Liver (tissue), 3 donors: ENCODE measurements around the gene CCIN.

Experiments used
- ATF3 ChIP-seq: IDR thresholded peaks from 2 replicates; pipeline ENCODE4 v1.6.1; 2016; ENCODE audit warnings: antibody characterized with exemption
- CTCF ChIP-seq: fragments of 150-350 bp; IDR thresholded peaks from 2 replicates; pipeline ENCODE4 v1.5.1; 2017; ENCODE audit warnings: improper control_type of control experiment, low read depth, low read length; ENCODE audit not compliant: missing input control
- EGR1 ChIP-seq, 2 donors: IDR thresholded peaks; 2 replicates each; pipeline ENCODE4 v1.6.1; 2016 to 2018; ENCODE audit warnings: antibody characterized with exemption in 2 of 2, low read depth in 2 of 2
- MAX ChIP-seq: IDR thresholded peaks from 2 replicates; pipeline ENCODE4 v1.6.1; 2016; ENCODE audit warnings: antibody characterized with exemption
- NR2F2 ChIP-seq: IDR thresholded peaks from 2 replicates; pipeline ENCODE4 v1.6.1; 2016; ENCODE audit warnings: antibody characterized with exemption
- RAD21 ChIP-seq, 2 donors: IDR thresholded peaks; 2 replicates each; pipeline ENCODE4 v1.6.1; 2016; ENCODE audit warnings: antibody characterized with exemption in 2 of 2, mild to moderate bottlenecking in 2 of 2
- REST ChIP-seq: IDR thresholded peaks from 2 replicates; pipeline ENCODE4 v1.6.1; 2016; ENCODE audit warnings: antibody characterized with exemption, mild to moderate bottlenecking
- donor health status: healthy.
- donor health status: healthy.

- TF ChIP-seq REST (no peak), CTCF (no peak), MAX (no peak), NR2F2 (no peak), ATF3 (no peak), RAD21 (IDR thresholded peaks at IDR 0.05) (no peak), EGR1 (IDR thresholded peaks at IDR 0.05; ENCODE audit: low read depth in 2 of 2) (no peak)
These were observed 23.0 kb downstream of the CCIN start for GRCh38 chr9:36192196-36192595.
